ENCODE data around the gene WWOX. TPM values are rescaled to one million over a fixed set of nuclear protein-coding genes. Genes with fewer than 3 reads are reported as not detected.

WWOX gene
- total RNA-seq, 2 experiments from 2014 or later: 19.1 to 23.7 TPM

GRCh38 chr16:79211586-79211985 lies 1112.1 kb downstream of the WWOX start:
- DNase-seq (no peak), ATAC-seq (no peak)
- Mint-ChIP-seq H3K27ac (no peak overlapping the region), H3K27me3 (no peaks in the 10 kb centered on the region), H3K4me1 (ENCODE audit: low read depth) (peaks cover 6% of the 10 kb centered on the region), H3K4me3 (no peak overlapping the region), H3K36me3 (ENCODE audit: low read depth) (no peaks in the 10 kb centered on the region), H3K9me3 (peaks cover 8% of the 10 kb centered on the region)
- intact Hi-C loops (cut with micrococcal nuclease): no loop called here
- ChIA-PET POLR2A (interaction anchor here (0.9 kb wide), 1 partner anchor 37 kb away, joined by 3 read pairs; no protein-coding TSS in a partner anchor), CTCF (no interaction called here)
- no peak for TF ChIP-seq CTCF (IDR thresholded peaks at IDR 0.05)

- ChIA-PET CTCF (no interaction called here), POLR2A (interaction anchor here (0.9 kb wide), 1 partner anchor 38 kb away, joined by 3 read pairs; no protein-coding TSS in a partner anchor)
- ATAC-seq: no peak
These were observed 1112.8 kb downstream of the WWOX start for GRCh38 chr16:79212114-79212791.

DNA sequence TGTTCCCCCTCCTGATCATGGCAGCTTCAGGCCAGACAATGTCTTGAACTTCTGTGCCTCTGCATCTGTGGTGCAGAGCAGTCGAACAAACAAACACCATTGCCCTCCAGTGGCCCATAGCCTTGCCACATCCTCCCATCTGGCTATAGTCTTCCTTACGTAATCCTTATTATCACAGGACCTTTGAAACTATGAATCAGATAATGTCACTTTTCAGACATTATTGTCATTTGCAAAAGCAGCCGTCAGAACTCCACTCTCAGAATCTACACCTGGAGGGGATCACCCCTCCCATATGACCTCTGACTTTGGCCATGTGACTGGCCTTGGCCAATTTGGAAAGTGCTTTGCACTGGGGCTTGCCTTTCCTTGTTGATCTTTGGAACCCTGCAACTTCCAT lies 1113.8 kb downstream of the WWOX start:
- H3K9me3 Mint-ChIP-seq: peaks cover 8% of the 10 kb centered on the region
- ChIA-PET POLR2A (no interaction called here), CTCF (no interaction called here)
- H3K27me3 Mint-ChIP-seq: no peaks in the 10 kb centered on the region
- no peaks in the 10 kb centered on the region for H3K36me3 Mint-ChIP-seq (ENCODE audit: low read depth)
- no peak overlapping the region for H3K27ac Mint-ChIP-seq
- TF ChIP-seq CTCF (IDR thresholded peaks at IDR 0.05): no peak
- ATAC-seq (no peak), DNase-seq (no peak)
- peaks cover 11% of the 10 kb centered on the region for H3K4me1 Mint-ChIP-seq (ENCODE audit: low read depth)
- no peak overlapping the region for H3K4me3 Mint-ChIP-seq
- intact Hi-C loops (cut with micrococcal nuclease): no loop called here

More at GRCh38 chr16:79212114-79212791, 1112.8 kb downstream of the WWOX start:
- TF ChIP-seq CTCF (IDR thresholded peaks at IDR 0.05): no peak
- DNase-seq: no peak
- Mint-ChIP-seq H3K36me3 (ENCODE audit: low read depth) (no peaks in the 10 kb centered on the region), H3K27ac (no peak overlapping the region), H3K4me1 (ENCODE audit: low read depth) (peaks cover 6% of the 10 kb centered on the region), H3K27me3 (no peaks in the 10 kb centered on the region), H3K4me3 (no peak overlapping the region), H3K9me3 (peaks cover 8% of the 10 kb centered on the region)
- intact Hi-C loops (cut with micrococcal nuclease): no loop called here

- H3K4me3 Mint-ChIP-seq: no peak overlapping the region
These were observed 1115.8 kb downstream of the WWOX start for GRCh38 chr16:79215289-79215688.

More at GRCh38 chr16:79215289-79215688, 1115.8 kb downstream of the WWOX start:
- H3K27ac Mint-ChIP-seq: no peak overlapping the region
- intact Hi-C loops (cut with micrococcal nuclease): loop anchor here (5.0 kb wide), 1 partner anchor 52 kb away; no protein-coding TSS in a partner anchor
- DNase-seq (no peak), ATAC-seq (no peak)
- POLR2A ChIA-PET: no interaction called here
- CTCF ChIA-PET: no interaction called here
- H3K36me3 Mint-ChIP-seq (ENCODE audit: low read depth): no peaks in the 10 kb centered on the region
- peaks cover 8% of the 10 kb centered on the region for H3K9me3 Mint-ChIP-seq
- no peak for TF ChIP-seq CTCF (IDR thresholded peaks at IDR 0.05)
- peaks cover 11% of the 10 kb centered on the region for H3K4me1 Mint-ChIP-seq (ENCODE audit: low read depth)
- no peaks in the 10 kb centered on the region for H3K27me3 Mint-ChIP-seq

All from activated CD8-positive, alpha-beta T cell treated with anti-CD3 and anti-CD28 coated beads for 36 hours (primary cell).